K562 treated with DMSO at 1 percent for 48 hours (cell line): ENCODE measurements around the gene HSPA8. TPM values are rescaled to one million over a fixed set of nuclear protein-coding genes. Genes with fewer than 3 reads are reported as not detected.

Experiments used
- total RNA-seq: library from RNA; unstranded; fragments of 300-600 nt; gene quantifications from 2 replicates; pipeline ENCODE4 v1.2.3, GENCODE V29; 2022; ENCODE audit warnings: low replicate concordance; ENCODE audit errors: extremely low read depth

Gene HSPA8
- 659 and 1,915 TPM in 2 replicates for total RNA-seq

GRCh38 chr11:123061403-123062157 lies at the start of gene HSPA8:
Gene HSPA8, minus strand, starts transcription at chr11:123062136. Its CDS starts 812 bp downstream, at chr11:123061324.

Other genes with a start within 250 kb of the HSPA8 start
- gene CRTAM, start 223.6 kb downstream of the HSPA8 start, total RNA-seq: not detected in 2 replicates
- gene JHY, start 179.4 kb downstream of the HSPA8 start, total RNA-seq: not detected in 2 replicates
- not detected in 2 replicates for gene BSX, start 80.3 kb downstream of the HSPA8 start, total RNA-seq
- not detected in 2 replicates for gene CLMP, start 133.1 kb upstream of the HSPA8 start, total RNA-seq